ENCODE results near the gene CRACR2B.

The CRACR2B gene

GRCh38 chr11:811446-812245, 16.1 kb upstream of the CRACR2B start:
- DNase-seq, result peak; percentile 42

GRCh38 chr11:812390-812789, 15.3 kb upstream of the CRACR2B start:
- no peak for DNase-seq

GRCh38 chr11:813072-813455, 14.7 kb upstream of the CRACR2B start:
- DNase-seq, result no peak

GRCh38 chr11:813456-814096, 14.1 kb upstream of the CRACR2B start:
- DNase-seq, result no peak

- DNase-seq, result no peak
Observed at GRCh38 chr11:815675-816432, 11.9 kb upstream of the CRACR2B start.

GRCh38 chr11:816433-816779, 11.3 kb upstream of the CRACR2B start:
- no peak for DNase-seq

GRCh38 chr11:818396-819128, 9.2 kb upstream of the CRACR2B start, which contains the start of gene PNPLA2:
Gene PNPLA2 (plus strand): TSS chr11:818914. CDS start chr11:819719, 805 bp downstream.
- peak; percentile 79 for DNase-seq

- DNase-seq, result peak; percentile 89
Observed at GRCh38 chr11:819129-819931, 8.4 kb upstream of the CRACR2B start.

- DNase-seq, result peak; percentile 84
Observed at GRCh38 chr11:819943-820649, 7.6 kb upstream of the CRACR2B start.

GRCh38 chr11:820655-821511, 6.8 kb upstream of the CRACR2B start:
- DNase-seq, result peak; percentile 81

- no peak for DNase-seq
Observed at GRCh38 chr11:821512-822371, 6.0 kb upstream of the CRACR2B start.

GRCh38 chr11:823441-824291, 4.1 kb upstream of the CRACR2B start:
- no peak for DNase-seq

- DNase-seq, result no peak
Observed at GRCh38 chr11:824292-824880, 3.3 kb upstream of the CRACR2B start.

- no peak for DNase-seq
Observed at GRCh38 chr11:824942-825341, 2.8 kb upstream of the CRACR2B start.

- no peak for DNase-seq
Observed at GRCh38 chr11:825366-826226, 2.1 kb upstream of the CRACR2B start.

GRCh38 chr11:826227-826621, 1.5 kb upstream of the CRACR2B start:
- DNase-seq, result no peak

GRCh38 chr11:826836-827145, 928 bp upstream of the CRACR2B start:
- DNase-seq, result no peak

Measured in EL (cell line).